Measurements from ENCODE around the gene GIGYF2. TPM values are rescaled to one million over a fixed set of nuclear protein-coding genes. Genes with fewer than 3 reads are reported as not detected.

The GIGYF2 gene
- total and polyA plus RNA-seq, 2 of the 13 experiments (the other 11 are each of a cell fraction or from before 2014, with no cell fraction given) = 44.9 to 73.5 TPM

GRCh38 chr2:232794981-232795380, 97.8 kb downstream of the GIGYF2 start:
- CTCF ChIA-PET (ENCODE audit: low intra/inter-chr PET ratio, low total read pairs) = no interaction called here
- 97% methylated on average over 1 of the region's 1 CpG for WGBS (ENCODE audit: low lambda C conversion rate)

More at GRCh38 chr2:232794981-232795380, 97.8 kb downstream of the GIGYF2 start:
- no peak overlapping the region for H3K4me2 ChIP-seq (ENCODE audit: low read depth, low read length)
- no peaks in the 10 kb centered on the region for H3K27me3 ChIP-seq (ENCODE audit: control insufficient read depth in 1 of 2, insufficient read depth in 2 of 2, low read length in 2 of 2)
- no peak for DNase-seq (ENCODE audit: low spot score)
- BruUV-seq (replicated peaks) = no TSS peak
- in situ Hi-C loops (cut with HindIII; ENCODE audit: extremely low pct_ligation_motif_present, low pct_unique_long_range_greater_than_20kb) = no loop called here
- no peak for TF ChIP-seq ZNF121 (CRISPR knock-in tag; IDR thresholded peaks at IDR 0.05)
- TF ChIP-seq ZNF17 (CRISPR knock-in tag; IDR thresholded peaks at IDR 0.05) = no peak
- no peak for TF ChIP-seq MIER3 (CRISPR knock-in tag; IDR thresholded peaks at IDR 0.05; ENCODE audit: borderline replicate concordance)
- TF ChIP-seq ZNF33B (CRISPR knock-in tag; IDR thresholded peaks at IDR 0.05) = no peak
- TF ChIP-seq YEATS2 (CRISPR knock-in tag; IDR thresholded peaks at IDR 0.05; ENCODE audit: borderline replicate concordance) = no peak
- TF ChIP-seq ZHX2 (IDR thresholded peaks at IDR 0.05; ENCODE audit: low read depth) = no peak
- TF ChIP-seq ZHX2 (CRISPR knock-in tag; IDR thresholded peaks at IDR 0.05; ENCODE audit: borderline replicate concordance) = no peak
- TF ChIP-seq ZFP36 (IDR thresholded peaks at IDR 0.05; ENCODE audit: borderline replicate concordance, low read depth, low read length, partially characterized antibody) = no peak
- TF ChIP-seq ZNF850 (CRISPR knock-in tag; conservative IDR thresholded peaks at IDR 0.05) = no peak
- TF ChIP-seq ZNF367 (CRISPR knock-in tag; IDR thresholded peaks at IDR 0.05; ENCODE audit: borderline replicate concordance) = no peak
- TF ChIP-seq ZNF839 (CRISPR knock-in tag; IDR thresholded peaks at IDR 0.05; ENCODE audit: borderline replicate concordance) = no peak
- no peak for TF ChIP-seq SP140L (CRISPR knock-in tag; IDR thresholded peaks at IDR 0.05; ENCODE audit: borderline replicate concordance)
- no peak for TF ChIP-seq AKAP8 (CRISPR knock-in tag; IDR thresholded peaks at IDR 0.05)
- TF ChIP-seq HNF4A (CRISPR knock-in tag; IDR thresholded peaks at IDR 0.05) = no peak
- TF ChIP-seq ZNF138 (CRISPR knock-in tag; IDR thresholded peaks at IDR 0.05; ENCODE audit: low read depth) = no peak
- no peak for TF ChIP-seq ZNF335 (CRISPR knock-in tag; IDR thresholded peaks at IDR 0.05)
- TF ChIP-seq NR2C2 (CRISPR knock-in tag; IDR thresholded peaks at IDR 0.05; ENCODE audit: borderline replicate concordance) = no peak
- H3K9ac ChIP-seq (ENCODE audit: insufficient read depth, low read depth, low read length) = no peak overlapping the region
- intact Hi-C loops (cut with micrococcal nuclease; ENCODE audit: unreplicated experiment) = no loop called here
- no peak overlapping the region for H3K27ac ChIP-seq (ENCODE audit: extremely low read length, insufficient read depth, low read length)
- H3K36me3 ChIP-seq (replicated peaks in 1 of 2; ENCODE audit: control insufficient read depth in 1 of 2, insufficient read depth in 2 of 2, low read length in 2 of 2) = peaks cover 40 to 91% of the 10 kb centered on the region in 2 experiments
- H2AFZ ChIP-seq (ENCODE audit: low read length) = no peak overlapping the region
- no peaks in the 10 kb centered on the region for H4K20me1 ChIP-seq (ENCODE audit: insufficient read depth, low read length)
- no peak for FAIRE-seq
- no peak for ATAC-seq
- no peaks in the 10 kb centered on the region for H3K4me1 ChIP-seq (ENCODE audit: insufficient read depth, low read length)
- no peaks in the 10 kb centered on the region for H3K9me3 ChIP-seq (ENCODE audit: low read length)
- POLR2A ChIA-PET = no interaction called here
- no peak overlapping the region for H3K4me3 ChIP-seq (replicated peaks in 1 of 3; ENCODE audit: insufficient read depth in 1 of 3, low read depth in 2 of 3, low read length in 3 of 3)
- no peaks in the 10 kb centered on the region for H3K79me2 ChIP-seq (ENCODE audit: insufficient read depth, low read length)
